ENCODE data around the gene ZNF317.

GRCh38 chr19:9130965-9131364 is 9.2 kb upstream of the ZNF317 start:
- no peak for TF ChIP-seq CEBPB (IDR thresholded peaks at IDR 0.05; ENCODE audit: low read depth, low read length)
- TF ChIP-seq CTCF (conservative IDR thresholded peaks at IDR 0.05; ENCODE audit: low read depth, low read length) = no peak
- no peak for TF ChIP-seq SMC3 (IDR thresholded peaks at IDR 0.05; ENCODE audit: low read depth, low read length)
